Activated T-helper 1 cell treated with anti-CD3 and anti-CD28 coated beads, Interleukin-12 subunit alpha, Interleukin-12 subunit beta, Interleukin-2, Interleukin-4 antibody, amounts not matched to agents 30 ng/mL and 10 ng/mL and 1 ng/mL, durations not matched to agents 14 hours and 24 hours and 36 hours (primary cell): ENCODE results near the gene CERS1. TPM values are rescaled to one million over a fixed set of nuclear protein-coding genes. Genes with fewer than 3 reads are reported as not detected.

Experiments used
- DNase-seq: peaks from one replicate; pipeline ENCODE4 v3.0.0; 2021; ENCODE audit warnings: low spot score
- H3K27ac Mint-ChIP-seq: one replicate; pipeline ENCODE4 v1.8.0; 2021; ENCODE audit warnings: mild to moderate bottlenecking, mixed read lengths
- H3K27me3 Mint-ChIP-seq: one replicate; pipeline ENCODE4 v1.8.0; 2022; ENCODE audit warnings: mild to moderate bottlenecking, moderate library complexity, mixed read lengths; ENCODE audit not compliant: insufficient read depth
- H3K36me3 Mint-ChIP-seq: one replicate; pipeline ENCODE4 v1.8.0; 2021; ENCODE audit warnings: low read depth, mixed read lengths
- H3K4me1 Mint-ChIP-seq: one replicate; pipeline ENCODE4 v1.8.0; 2021; ENCODE audit warnings: low read depth, mixed read lengths
- H3K4me3 Mint-ChIP-seq: one replicate; pipeline ENCODE4 v1.8.0; 2021; ENCODE audit warnings: mild to moderate bottlenecking, moderate library complexity, mixed read lengths
- H3K9me3 Mint-ChIP-seq: one replicate; pipeline ENCODE4 v1.8.0; 2021; ENCODE audit warnings: mixed read lengths
- intact Hi-C: fragments of 100-400 bp; cut with micrococcal nuclease; formaldehyde crosslinking; loops from one replicate; pipeline ENCODE4 v1.15.1; 2024
- total RNA-seq: library from RNA; stranded (reverse); gene quantifications from 2 replicates; pipeline ENCODE4 v1.2.3, GENCODE V29; 2022

The CERS1 gene
- total RNA-seq, 1 donor from 2014 or later, result not detected

DNA sequence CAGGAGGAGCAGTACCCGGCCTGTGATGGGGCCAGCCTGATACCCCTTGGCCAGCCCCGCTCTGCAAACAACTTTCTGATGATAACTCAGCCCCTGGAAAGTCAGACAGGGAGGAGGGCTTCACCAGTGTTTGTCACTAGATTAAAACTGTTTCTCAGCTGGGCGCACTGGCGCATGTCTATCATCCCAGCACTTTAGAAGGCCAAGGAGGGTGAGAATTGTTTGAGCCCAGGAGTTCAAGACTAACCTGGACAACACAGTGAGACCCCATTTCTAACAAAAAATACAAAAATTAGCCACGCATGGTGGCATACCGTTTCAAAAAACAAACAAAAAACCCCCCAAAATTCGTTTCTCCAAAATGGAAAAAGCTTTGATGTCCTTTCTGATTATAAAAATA lies 5.5 kb upstream of the CERS1 start:
- no peaks in the 10 kb centered on the region for H3K4me1 Mint-ChIP-seq

DNA sequence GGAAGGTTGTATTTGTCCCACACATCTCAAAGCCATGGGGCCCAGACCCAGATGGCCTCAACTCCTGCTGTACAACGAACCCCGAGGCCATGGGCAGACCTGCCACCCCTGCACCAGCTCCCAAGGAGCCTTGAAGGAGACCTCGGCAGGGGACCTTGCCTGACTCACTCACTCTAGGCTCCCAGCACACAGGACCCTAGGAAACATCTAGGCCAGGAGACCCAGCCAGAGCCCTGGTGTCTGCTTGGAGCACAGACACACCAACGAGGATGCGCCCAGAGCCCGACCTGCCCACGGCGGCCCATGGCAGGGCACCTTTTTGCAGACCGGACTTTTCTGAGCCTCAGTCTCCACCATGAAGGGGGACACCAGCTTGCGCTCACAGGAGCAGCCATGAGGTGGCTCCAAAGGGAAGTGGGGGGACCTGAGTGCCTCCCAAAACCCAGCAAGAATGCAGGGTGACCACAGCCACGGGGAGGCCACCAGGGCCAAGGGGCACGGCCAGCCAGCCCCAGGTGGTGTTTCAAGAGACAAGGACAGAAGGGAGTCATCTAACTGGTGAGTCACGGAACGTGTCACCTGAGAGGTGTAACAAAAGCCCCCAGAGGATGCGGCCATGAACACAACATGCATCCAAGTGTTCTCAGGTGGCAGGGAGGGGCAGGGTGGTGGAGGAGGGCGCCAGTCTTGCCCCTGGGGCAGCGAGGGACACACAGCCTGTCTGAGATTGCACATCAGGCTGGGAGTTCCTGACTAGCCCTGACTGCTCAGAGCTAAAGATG lies 4.9 kb upstream of the CERS1 start:
- Mint-ChIP-seq H3K4me1 (no peaks in the 10 kb centered on the region), H3K27me3 (peaks cover 13% of the 10 kb centered on the region), H3K9me3 (no peaks in the 10 kb centered on the region), H3K36me3 (peaks cover 6% of the 10 kb centered on the region), H3K27ac (no peak overlapping the region), H3K4me3 (no peak overlapping the region)
- DNase-seq, result no peak
- intact Hi-C loops, result no loop called here

More for the DNA sequence above, 5.5 kb upstream of the CERS1 start:
- Mint-ChIP-seq H3K9me3 (no peaks in the 10 kb centered on the region), H3K4me3 (no peak overlapping the region), H3K36me3 (peaks cover 10% of the 10 kb centered on the region), H3K27me3 (peaks cover 11% of the 10 kb centered on the region), H3K27ac (no peak overlapping the region)
- DNase-seq, result no peak
- intact Hi-C loops, result no loop called here

DNA sequence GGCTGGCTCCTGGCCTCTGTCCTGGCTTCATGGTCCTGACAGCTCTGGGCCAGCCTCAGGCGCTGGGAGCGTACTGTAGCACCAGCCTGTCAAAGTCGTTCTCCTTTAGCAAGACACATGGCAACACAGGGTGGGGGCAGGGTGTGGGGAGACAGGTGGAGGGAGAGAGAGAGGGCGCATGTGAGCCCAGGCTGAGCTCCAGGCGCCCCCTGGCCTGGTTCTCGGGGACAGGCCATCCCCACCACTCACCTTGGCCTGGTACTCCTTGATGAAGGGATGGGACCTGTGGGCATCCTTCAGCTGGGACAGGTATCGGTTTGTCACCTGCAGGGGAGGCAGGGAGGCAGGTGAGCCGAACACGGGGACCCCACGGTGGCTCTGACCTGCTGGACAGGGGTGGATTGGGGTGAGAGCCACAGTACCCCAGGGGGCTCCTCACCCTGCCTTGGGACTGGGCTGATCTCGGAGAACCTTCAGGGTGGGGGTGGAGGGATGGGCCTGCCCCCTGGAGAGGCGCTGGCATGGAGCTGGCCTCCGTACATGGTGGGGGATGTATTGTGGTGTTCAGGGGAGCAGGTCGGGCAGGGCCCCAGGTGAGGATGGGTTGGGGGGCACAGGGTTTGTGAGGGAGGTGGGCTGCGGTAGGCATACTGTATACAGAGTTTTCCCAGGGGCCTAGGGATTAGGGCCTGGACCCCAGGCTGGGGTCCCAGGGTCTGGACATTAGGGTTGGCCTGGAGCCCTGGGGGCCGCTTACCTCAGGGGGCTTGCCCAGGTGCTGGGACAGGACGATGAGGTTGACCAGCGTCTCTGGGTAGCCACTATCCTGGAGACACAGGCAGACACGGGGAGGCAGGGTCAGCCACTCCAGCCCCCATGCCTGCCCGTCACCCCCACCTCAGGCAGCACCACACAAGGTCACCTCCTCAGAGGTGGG lies 3.9 kb upstream of the CERS1 start:
- Mint-ChIP-seq H3K36me3 (peaks cover 2% of the 10 kb centered on the region), H3K27ac (no peak overlapping the region), H3K9me3 (no peaks in the 10 kb centered on the region), H3K4me3 (no peak overlapping the region), H3K4me1 (no peaks in the 10 kb centered on the region), H3K27me3 (peaks cover 13% of the 10 kb centered on the region)
- intact Hi-C loops, result no loop called here
- DNase-seq, result no peak

- no peaks in the 10 kb centered on the region for H3K4me1 Mint-ChIP-seq
These were observed 2.9 kb upstream of the CERS1 start for GRCh38 chr19:18898607-18899408.

DNA sequence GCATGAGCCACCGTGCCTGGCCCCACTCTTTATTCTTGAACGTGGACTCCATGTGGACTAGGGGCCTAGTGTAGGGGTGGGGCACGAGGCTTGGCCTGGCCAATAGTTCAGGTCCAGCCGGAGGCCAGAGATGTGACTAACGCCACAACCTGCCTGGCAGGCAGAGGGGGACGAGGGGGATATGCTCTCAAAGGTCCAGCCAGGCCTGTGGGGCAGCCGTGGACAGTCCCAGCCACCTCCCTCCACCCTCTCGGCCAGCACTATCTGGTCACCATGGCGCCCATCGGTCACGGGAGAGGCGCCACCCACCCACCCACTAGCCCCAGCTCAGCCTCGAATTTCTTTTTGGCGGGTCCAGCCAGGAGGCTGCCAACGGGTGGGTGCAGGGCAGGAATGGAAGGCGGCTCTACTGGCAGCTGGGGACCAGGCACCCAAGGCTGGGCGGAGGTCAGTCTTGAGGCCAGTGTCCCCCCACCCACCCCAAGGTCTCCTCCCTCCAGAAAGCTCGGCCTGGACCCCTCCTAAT lies 2.2 kb upstream of the CERS1 start:
- Mint-ChIP-seq H3K27me3 (peaks cover 18% of the 10 kb centered on the region), H3K9me3 (no peaks in the 10 kb centered on the region), H3K27ac (no peak overlapping the region), H3K4me1 (no peaks in the 10 kb centered on the region), H3K4me3 (no peak overlapping the region), H3K36me3 (peaks cover 2% of the 10 kb centered on the region)
- intact Hi-C loops, result no loop called here
- DNase-seq, result no peak

More at GRCh38 chr19:18898607-18899408, 2.9 kb upstream of the CERS1 start:
- no peak overlapping the region for H3K4me3 Mint-ChIP-seq
- H3K27ac Mint-ChIP-seq, result no peak overlapping the region
- intact Hi-C loops, result no loop called here
- peaks cover 2% of the 10 kb centered on the region for H3K36me3 Mint-ChIP-seq
- DNase-seq, result no peak
- no peaks in the 10 kb centered on the region for H3K9me3 Mint-ChIP-seq
- peaks cover 14% of the 10 kb centered on the region for H3K27me3 Mint-ChIP-seq

DNA sequence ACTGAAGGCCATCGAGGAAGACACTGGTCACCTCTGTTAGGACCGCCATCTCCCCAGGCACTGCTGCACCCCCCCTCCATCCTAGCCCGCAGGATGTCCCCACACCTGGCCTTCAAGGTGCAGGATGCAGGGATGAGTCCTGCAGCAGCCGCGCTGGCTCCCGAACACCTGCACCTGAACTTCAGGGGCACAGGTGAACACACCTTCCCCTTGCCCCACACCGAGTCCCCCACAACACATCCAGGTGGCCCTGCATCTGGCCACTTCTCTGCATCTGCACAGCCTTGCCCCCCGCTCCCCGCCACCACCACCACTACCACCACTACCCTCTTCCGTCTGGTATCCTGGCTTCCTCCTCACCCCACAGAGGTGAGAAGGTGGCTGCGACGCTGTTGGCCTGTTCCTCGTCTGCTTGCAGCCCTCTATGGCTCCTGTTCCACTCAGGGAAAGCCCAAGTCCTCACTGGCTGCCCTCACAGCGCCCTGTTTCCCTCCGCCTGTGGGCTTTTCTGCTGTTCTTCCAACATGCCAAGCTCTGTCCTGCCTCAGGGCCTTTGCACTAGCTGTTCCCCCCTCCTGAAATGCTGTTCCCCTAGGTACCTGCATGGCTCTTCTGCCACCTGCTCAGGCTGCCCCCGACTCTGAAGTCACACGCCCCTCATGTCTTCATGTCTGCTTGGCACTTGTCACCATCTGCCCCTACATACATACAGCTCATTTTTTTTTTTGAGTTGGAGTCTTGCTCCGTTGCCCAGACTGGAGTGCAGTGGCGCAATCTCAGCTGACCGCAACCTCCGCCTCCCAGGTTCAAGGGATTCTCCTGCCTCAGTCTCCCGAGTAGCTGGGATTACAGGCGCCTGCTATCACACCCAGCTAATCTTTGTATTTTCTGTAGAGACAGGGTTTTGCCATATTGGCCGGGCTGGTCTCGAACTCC lies 1.4 kb upstream of the CERS1 start:
- DNase-seq, result no peak
- H3K4me3 Mint-ChIP-seq, result no peak overlapping the region
- H3K9me3 Mint-ChIP-seq, result no peaks in the 10 kb centered on the region
- H3K4me1 Mint-ChIP-seq, result no peaks in the 10 kb centered on the region
- peaks cover under 1% of the 10 kb centered on the region for H3K36me3 Mint-ChIP-seq
- intact Hi-C loops, result no loop called here
- H3K27ac Mint-ChIP-seq, result no peak overlapping the region
- peaks cover 18% of the 10 kb centered on the region for H3K27me3 Mint-ChIP-seq

DNA sequence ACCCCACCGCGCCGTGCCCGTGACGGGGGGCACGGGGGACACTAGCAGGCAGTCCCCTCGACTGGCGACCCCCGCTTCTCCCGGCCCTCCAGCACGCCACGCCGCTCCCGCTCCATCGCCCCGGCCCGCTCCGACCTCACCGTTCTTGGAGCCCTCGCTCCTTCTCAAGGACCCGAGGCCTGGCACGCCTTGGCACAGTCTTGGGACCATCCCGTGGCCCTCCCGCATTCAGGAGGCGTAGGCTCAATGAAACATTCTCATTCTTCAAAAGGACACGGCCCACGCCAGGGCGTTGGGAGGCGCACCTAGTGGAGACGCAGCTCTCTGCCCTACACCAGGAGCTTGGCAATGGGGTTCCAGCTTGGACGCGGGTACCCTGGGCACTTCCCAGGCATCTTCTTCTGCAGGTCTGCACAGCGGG lies 473 bp upstream of the CERS1 start:
- Mint-ChIP-seq H3K27ac (no peak overlapping the region), H3K9me3 (no peaks in the 10 kb centered on the region), H3K27me3 (peaks cover 18% of the 10 kb centered on the region), H3K4me1 (no peaks in the 10 kb centered on the region), H3K36me3 (no peaks in the 10 kb centered on the region), H3K4me3 (peak overlapping the region; percentile 59)
- DNase-seq, result no peak
- intact Hi-C loops, result no loop called here

GRCh38 chr19:18895038-18895823 lies 727 bp downstream of the CERS1 start:
- DNase-seq, result no peak
- no peaks in the 10 kb centered on the region for H3K36me3 Mint-ChIP-seq
- no peak overlapping the region for H3K4me3 Mint-ChIP-seq

DNA sequence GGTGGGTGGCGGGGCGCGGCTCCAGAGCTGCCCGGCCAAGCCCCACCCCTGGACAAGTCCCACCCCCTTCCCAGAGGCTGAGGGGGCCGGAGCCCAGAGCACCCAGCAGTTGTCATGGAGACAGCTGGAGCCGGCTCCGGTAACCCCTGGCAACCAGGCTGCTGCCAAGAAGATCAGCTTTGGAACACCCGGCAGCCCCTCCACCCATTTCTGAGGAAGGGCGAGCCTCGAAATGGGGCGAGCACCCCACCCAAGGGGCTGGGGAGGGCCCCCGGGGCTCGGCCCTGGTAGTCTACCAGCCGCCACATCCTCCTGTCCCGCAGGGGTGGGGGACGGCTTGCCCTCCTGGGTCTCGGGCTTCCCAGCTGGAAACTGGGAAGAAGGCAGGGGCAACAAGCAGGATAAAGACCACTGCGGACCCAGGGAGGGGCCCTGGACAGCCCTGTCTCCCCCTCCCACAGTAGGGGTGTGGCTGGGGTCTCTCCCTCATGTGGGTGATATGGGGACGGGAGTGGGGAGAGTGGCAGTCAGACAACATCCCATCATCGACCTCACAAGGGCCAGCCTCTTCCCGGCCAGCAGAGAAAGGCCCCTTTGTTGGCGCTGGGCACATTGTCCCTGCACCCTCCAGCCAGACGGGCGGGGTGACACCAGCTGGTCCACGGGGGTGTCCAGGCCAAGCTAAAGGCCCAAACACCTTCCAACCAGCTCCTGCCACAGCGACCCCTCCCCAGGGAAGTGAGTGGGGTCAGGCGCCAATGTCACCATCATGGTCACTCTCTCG lies 1.5 kb downstream of the CERS1 start:
- H3K27me3 Mint-ChIP-seq, result peaks cover 18% of the 10 kb centered on the region
- H3K4me3 Mint-ChIP-seq, result no peak overlapping the region
- intact Hi-C loops, result no loop called here
- H3K36me3 Mint-ChIP-seq, result no peaks in the 10 kb centered on the region
- DNase-seq, result no peak
- H3K27ac Mint-ChIP-seq, result no peak overlapping the region
- H3K9me3 Mint-ChIP-seq, result no peaks in the 10 kb centered on the region
- no peaks in the 10 kb centered on the region for H3K4me1 Mint-ChIP-seq

More at GRCh38 chr19:18895038-18895823, 727 bp downstream of the CERS1 start:
- H3K9me3 Mint-ChIP-seq, result no peaks in the 10 kb centered on the region
- H3K27ac Mint-ChIP-seq, result no peak overlapping the region
- intact Hi-C loops, result no loop called here
- H3K27me3 Mint-ChIP-seq, result peaks cover 18% of the 10 kb centered on the region
- H3K4me1 Mint-ChIP-seq, result no peaks in the 10 kb centered on the region

DNA sequence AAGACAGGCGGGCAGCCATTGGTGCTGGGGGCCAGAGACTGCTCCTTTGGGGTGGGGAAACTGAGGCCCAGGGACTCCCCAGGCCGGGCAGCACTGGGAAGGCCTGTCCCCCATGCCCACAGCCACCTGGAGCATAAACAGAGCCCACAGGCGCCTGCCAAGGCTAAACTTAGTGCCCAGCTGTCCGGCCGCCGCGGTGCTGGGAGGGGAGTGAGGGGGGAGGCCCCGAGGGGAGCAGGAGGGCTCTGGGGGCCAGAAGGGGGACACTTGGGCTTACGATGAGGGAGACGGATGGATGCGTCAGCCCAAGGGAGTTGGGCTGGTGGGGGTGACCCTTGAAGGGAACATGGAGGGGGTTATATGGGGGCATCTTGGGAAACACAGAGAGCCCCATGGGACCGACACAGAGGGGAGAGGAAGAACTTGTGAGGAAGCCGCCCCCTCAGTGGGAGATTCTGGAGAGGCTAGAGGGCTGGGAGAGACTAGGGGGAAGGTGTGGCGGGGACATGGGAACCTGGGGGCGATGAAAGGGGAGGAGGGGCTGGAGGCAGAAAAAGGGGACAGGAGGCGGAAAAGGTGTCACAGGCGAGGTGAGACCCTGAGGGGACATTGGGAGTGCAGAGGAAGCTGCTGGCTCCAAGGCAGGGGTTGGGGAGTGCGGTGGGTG lies 2.2 kb downstream of the CERS1 start:
- intact Hi-C loops, result no loop called here
- Mint-ChIP-seq H3K36me3 (no peaks in the 10 kb centered on the region), H3K4me3 (no peak overlapping the region), H3K27me3 (peaks cover 18% of the 10 kb centered on the region), H3K4me1 (no peaks in the 10 kb centered on the region), H3K9me3 (no peaks in the 10 kb centered on the region), H3K27ac (no peak overlapping the region)
- DNase-seq, result no peak
